HG02798 (cell line): ENCODE results near the gene TBC1D14.
"Not testable (repeated sequence)": the region's sequence is repeated elsewhere in the genome, so short reads cannot be mapped to it uniquely, and the experiment has no call there.

Experiments used
- ATAC-seq: cut with Tn5 transposase; IDR thresholded peaks from one replicate; pipeline ENCODE4 v1.9.1; 2021; ENCODE audit warnings: mild to moderate bottlenecking; ENCODE audit not compliant: unreplicated experiment, poor library complexity

The TBC1D14 gene

DNA sequence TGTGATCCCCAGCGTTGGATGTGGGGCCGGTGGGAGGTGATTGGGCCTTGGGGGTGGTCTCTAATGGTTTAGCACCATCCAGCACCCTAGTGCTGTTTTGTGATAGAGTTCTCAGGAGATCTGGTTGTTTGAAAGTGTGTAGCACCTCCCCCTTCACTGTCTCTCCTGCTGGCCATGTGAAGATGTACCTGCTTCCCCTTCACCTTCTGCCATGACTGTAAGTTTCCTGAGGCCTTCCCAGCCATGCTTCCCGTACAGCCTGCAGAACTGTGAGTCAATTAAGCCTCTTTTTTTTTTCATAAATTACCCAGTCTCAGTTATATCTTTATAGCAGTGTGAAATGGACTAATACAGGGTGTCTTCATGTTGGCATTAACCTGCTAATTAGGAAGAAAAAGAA is 19.3 kb upstream of the TBC1D14 start:
- no peak for ATAC-seq

DNA sequence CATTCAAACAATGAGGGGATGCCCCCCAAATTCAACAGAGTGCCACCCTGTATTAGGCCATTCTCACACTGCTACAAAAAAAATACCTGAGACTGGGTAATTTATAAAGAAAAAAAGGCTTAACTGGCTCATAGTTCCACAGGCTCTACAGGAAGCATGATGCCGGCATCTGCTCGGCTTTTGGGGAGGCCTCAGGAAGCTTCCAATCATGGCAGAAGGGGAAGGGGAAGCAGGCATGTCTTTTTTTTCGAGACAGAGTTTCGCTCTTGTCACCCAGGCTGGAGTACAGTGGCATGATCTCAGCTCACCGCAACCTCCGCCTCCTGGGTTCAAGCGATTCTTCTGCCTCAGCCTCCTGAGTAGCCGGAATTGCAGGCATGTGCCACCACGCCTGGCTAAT is 18.7 kb upstream of the TBC1D14 start:
- ATAC-seq: not testable (repeated sequence)

DNA sequence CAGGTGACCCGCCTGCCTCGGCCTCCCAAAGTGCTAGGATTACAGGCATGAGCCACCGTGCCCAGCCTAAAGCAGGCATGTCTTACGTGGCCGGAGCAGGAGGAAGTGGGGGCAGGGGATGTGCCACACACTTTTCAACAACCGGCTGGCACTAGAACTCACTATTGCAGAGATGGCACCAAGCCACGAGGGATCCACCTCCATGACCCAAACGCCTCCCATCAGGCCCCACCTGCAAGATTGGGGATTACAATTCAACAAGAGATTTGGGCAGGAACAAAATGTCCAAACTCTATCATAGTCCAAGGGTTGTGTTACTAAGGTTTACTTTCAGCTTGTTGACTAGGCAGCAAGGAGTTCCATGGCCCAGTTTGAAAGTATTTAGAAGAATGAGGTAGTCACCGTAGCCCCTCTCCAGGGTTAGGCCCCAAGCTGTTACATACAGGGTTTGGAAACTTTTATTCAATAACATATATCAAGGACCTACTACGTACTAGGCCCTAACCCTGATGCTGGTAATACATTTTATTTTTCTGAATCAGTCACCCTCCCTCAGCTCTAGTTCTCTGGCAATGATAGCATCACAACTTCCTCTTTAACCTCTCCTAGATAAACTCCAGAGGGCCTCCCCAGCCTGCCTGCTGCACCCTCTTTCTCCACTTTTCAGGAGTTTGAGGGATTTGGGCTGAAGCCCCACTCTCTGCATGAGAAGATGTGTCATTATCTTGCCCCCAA is 18.0 kb upstream of the TBC1D14 start:
- no peak for ATAC-seq

DNA sequence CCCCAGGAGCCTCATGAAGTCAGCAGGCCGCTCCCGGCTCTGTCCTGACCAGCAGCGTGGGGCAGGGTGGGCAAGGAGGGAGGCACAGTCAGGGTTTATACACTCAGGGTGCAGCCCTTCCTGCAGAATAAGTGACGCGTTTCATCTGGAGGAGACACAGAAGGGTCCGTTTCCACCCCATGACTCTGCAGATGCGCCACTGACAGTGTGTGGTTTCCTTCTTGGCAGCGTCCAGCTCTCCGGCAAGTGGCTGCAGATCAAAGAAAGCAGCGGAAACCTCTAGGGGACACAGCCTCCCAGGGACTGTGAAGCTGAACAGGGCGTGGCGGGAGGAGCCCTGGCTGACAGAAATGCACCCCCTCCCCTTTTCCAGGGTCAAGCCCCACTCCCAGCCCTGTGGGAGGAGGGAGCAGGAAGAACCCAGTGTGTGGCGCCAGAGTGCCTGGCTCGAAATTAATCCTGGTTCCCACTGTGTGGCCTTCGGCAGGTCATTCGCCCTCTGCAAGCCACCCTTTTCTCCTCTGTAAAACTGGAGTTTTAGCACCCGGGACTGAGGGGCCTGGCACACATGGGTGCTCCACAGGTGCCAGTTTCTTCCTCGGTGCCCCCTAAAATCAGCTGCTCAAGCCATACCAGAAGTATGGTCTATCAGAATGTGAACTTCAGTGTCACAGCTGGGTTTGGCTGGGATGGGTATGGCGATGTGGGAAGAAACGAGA is 17.3 kb upstream of the TBC1D14 start:
- ATAC-seq: no peak

DNA sequence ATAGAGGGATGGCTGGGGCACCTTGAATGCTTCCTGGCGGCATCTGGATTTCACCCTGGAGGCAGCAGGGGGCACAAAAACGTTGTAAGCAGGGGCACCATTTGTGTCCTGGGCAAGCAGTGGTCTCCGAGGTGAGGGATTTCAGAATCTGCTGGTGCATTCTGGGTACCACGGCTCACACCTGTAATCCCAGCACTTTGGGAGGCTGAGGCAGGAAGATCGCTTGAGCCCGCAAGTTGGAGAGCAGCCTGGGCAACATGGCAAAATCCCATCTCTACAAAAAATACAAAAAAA is 16.8 kb upstream of the TBC1D14 start:
- ATAC-seq: no peak

DNA sequence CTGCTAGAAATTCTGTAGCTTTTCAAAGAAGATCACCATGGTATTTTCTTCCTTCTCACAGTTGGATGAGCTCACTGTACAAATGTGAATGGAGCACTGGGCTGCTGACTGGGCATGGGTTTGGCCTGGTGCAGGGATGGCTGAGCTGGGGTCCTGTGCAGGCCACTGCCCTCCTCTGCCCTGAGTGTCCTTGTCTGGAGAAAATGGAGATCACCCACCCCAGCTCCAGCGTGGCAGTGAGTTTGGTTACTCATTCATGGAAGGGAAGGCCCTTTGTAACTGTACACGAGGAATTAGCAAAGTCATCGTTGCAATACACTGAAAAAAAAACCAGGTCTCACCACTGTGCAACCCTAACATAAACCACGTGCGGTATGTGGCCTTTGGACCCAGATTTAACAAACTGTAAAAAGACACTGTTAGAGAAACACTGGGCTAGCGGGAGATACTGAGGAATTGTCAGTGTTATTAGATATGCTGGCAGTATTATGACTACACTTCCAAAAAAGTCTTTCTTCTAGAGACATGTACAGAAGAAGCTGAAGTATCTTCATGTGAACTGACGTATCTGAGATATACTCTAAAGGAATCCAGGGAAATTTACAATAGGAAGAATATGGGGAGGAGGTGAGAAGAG is 16.1 kb upstream of the TBC1D14 start:
- no peak for ATAC-seq

DNA sequence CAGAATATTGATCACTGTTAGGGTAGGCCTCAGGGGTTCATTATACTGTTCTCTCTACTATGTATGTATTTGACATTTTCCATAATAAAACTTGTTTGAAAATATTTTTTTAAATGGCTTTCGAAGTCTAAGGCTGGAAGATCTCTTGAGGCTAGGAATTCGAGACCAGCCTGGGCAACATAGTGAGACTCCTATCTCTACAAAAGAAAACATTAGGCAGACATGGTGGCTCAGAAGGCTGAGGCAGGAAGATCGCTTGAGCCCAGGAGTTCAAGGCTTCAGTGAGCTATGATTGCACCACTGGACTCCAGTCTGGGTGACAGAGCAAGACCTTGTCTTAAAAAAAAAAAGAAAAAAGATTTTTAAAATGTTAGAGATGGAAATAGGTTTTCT is 15.5 kb upstream of the TBC1D14 start:
- no peak for ATAC-seq

DNA sequence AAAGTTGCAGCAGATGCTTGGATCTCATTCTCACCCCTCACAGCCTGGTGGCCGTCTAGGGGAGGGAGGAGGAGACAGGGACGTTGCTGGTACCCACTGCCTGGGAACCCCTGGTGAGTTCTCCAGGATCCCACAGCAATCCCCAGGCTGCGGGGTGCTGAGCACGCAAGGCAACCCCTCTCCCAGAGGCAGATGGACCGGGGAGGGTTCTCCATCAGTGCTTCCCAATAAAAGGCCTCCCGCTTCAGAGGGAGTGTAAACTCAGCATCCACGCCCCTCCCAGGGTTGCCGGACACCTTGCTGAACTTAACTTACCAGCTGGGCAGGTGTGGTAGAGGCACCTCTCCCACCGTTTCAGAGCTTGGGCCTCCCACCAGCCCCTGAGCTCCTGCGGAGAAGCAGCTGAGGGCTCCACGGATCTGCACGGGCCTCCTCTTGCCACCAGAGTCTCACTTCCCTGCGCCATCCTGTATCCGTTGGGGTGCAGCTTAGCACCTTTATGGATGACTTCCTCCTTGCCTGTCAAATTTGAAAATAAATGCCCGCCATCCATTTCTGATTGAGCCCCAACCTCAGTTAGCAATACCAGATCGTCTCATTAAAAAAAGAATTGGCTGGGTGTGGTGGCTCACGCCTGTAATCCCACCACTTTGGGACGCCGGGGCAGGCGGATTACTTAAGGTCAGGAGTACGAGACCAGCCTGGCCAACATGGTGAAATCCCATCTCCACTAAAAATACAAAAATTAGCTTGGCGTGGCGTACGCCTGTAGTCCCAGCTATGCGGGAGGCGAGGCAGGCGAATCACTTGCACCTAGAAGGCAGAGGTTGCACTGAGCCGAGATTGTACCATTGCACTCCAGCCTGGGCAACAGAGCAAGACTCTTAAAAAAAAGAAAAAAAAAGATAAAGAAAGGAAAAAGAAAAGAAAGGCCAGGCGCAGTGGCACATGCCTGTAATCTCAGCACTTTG is 14.8 kb upstream of the TBC1D14 start:
- no peak for ATAC-seq

DNA sequence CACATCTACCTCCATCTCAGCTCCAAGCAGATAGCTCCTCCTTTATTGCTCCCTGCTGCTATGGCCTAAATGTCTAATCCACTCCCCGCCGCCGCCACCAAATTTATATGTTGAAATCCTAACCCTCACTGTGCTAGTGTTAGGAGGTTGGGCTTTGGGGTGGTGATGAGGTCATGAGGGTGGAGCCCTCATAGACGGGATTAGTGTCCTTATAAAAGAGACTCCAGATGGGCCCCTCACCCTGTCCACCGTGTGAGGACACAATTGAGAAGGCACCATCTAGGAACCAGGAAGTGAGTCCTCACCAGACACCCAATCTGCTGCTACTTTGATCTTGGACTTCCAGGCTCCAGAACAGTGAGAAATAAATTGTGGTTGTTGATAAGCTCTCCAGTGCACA is 13.6 kb upstream of the TBC1D14 start:
- no peak for ATAC-seq

DNA sequence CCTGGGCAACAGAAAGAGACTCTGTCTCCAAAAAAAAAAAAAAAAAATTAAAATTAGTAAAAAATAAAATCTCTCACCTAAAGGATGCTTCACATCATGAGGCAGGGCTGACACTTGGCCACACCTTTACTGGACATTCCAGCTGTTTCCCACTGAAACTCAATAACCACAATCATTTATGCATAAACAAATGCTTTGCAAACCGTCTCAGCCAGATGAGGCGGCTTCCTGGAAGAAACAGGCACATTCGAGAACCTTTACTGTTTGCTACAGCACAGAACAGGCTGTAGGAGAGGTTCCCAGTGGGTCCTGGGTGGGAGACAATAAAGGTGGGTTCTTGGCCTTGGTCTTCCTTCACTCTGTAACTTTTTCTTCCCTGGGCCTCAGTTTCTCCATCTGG is 10.9 kb upstream of the TBC1D14 start:
- no peak for ATAC-seq

DNA sequence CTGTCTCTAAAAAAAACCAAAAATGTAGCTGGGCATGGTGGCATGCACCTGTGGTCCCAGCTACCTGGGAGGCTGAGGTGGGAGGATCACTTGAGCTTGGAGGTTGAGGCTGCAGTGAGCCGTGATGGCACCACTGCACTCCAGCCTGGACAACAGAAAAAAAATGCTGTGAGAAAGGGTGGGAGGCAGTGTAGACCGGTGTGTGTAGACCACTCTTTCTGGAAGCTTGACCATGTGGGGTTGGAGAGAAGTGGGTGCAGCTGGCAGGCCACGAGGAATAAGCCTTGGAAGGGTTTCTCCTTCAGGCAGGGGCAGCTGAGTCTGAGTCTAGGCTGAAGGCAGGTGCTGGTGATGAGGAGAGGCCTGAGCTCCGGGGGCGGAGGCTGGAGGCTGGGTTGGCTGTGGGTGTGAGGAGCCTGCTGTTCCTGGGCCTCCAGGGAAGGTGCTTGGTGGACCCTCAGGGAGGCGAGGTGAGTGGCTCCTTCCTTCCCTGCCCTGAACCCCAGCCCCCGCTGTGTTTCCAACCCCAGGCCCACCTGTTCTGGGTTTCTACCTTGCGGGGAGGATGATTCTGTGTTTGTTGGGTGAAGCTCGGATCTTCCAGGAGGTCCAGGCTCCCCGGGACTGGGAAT is 9.3 kb upstream of the TBC1D14 start:
- ATAC-seq: no peak

DNA sequence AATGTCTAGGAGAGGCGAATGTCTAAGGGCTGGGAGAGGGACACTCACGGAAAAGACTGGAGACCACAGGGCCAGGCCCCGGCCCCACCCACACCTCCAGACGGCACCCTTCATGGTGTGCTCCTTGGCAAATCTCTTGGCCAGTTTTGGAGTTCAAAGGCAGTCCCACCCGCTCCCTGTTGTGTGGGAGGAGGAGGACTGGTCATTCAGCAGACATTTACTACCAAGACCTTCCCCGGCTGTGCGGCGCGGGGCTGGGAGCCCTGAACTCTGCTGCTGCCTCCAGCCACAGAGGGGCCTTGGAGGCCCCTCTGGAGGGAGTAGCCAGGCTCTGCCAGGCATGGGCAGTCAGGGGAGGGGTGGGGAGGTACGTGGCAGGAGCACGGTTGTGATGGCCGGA is 8.7 kb upstream of the TBC1D14 start:
- ATAC-seq: no peak

DNA sequence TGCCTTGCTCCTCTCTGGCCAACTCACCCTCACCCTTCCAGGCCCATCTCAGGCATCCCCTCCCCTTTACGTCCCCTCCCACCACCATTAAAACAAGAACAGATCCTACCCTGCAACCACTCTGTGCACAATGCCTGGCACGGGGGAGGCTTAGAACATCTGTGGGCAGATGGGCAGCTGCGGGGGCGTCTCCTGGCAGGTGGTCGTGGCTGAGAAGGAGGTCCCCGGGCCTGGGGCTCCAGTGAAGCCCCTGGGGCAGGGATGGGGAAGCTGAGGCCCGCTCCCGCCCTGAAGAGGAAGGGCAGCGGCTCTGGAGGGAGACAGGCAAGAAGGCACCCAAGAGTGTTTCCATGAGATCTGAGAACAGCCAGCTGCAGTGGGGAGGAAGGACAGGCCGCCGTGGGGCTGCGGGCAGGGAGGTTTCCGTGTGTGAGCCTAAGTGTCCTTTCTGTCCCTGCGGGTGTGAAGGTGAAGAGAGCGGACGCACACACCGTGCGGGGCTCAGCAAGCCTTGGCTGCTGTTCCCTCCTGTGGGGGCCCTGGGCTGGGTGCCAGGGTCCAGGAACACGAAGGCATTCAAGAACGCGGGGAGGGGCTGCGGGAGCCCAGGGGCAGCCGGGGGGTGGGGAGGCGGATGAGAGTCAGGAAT is 7.8 kb upstream of the TBC1D14 start:
- ATAC-seq: no peak

DNA sequence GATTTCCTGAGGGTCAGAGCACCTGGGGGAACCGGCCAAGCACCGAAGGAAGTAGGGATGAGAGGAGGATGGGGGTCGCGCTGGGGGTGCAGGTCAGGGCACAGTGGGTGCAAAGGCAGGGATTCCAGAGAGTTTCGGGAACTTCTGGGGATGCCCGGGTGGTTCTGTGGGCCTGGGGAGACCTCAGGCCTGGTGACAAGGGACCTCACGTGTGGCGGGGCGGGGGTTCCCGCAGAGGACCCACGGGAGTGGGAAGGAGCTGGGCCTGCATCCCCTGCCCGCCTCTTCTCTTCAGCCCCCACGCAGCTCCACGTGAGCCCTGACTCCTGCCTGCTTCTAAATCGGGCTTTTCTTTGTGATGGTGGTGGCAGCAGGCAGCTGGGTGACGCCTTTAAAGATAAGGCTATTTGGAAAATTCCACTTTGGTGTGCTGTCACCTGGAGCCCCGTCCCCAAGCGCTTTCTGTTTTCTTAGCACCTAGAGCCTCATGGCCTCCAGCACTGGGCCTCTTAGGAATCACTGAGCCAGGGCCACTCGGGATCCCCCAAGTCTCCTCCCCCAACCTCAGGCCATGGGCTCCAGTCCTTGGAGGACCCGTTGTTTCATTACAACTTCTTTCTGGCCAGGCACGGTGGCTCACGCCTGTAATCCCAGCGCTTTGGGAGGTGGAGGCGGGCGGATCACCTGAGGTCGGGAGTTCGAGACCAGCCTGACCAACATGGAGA is 7.1 kb upstream of the TBC1D14 start:
- ATAC-seq: no peak

DNA sequence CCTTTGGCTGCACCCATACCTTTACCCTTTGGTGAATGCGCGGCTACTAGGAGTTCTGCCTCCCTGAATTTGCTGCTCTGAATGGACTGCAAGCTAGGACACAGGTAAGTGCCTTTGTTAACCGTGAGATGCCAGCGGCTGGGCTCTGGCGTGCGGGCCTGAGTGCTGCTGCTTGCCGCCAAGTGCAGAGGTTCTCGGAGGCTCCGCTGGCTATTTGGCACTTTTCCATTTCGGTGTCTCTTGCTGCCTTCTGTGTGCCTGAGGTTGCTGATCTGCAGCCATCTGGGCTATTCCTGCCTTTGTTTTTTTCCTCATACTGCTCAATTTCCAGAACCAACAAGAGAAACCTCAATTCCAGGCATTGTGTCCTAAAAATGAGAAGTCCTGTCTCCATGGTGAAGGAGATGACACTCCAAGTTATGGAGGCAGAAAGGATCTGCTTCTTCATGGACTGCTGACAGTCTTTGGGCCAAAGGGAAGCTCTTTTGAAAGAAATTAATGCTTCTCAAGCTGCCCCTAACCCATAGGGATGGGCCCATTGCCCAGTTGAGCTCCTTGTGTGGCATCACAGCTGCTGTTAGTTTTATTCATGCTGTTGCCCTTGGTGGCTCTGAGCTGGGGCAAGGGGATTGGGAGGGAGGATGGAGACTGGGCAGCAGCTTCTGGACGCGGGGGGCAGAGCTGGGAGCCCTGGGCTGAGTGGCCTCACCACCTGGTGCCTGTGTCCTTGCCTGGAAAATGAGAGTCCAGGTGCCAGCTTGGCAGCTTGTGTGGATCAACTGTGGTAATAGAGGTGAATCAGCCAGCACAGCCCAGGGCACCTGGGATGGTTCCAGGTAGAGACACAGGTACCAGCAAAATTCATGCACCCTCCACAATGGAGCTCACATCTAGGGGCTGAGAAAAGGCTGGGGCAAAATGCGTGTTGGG is 3.8 kb upstream of the TBC1D14 start:
- ATAC-seq: no peak

DNA sequence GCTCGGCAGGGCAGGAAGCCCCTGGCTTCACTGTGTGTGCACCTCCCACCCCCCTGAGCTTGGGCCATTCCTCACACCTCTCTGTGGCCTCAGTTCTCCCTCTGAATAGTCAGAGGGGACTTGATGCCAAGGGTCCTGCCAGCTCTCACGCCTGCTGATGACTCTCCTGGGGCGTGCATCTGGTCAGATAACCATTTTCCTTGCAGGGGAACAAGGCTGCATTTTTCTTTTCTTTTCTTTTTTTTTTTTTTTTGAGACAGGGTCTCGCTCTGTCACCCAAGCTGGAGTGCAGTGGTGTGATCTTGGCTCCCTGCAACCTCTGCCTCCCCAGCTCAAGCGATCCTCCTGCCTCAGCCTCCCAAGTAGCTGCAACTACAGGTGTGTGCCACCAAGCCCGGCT is 3.1 kb upstream of the TBC1D14 start:
- ATAC-seq: not testable (repeated sequence)

DNA sequence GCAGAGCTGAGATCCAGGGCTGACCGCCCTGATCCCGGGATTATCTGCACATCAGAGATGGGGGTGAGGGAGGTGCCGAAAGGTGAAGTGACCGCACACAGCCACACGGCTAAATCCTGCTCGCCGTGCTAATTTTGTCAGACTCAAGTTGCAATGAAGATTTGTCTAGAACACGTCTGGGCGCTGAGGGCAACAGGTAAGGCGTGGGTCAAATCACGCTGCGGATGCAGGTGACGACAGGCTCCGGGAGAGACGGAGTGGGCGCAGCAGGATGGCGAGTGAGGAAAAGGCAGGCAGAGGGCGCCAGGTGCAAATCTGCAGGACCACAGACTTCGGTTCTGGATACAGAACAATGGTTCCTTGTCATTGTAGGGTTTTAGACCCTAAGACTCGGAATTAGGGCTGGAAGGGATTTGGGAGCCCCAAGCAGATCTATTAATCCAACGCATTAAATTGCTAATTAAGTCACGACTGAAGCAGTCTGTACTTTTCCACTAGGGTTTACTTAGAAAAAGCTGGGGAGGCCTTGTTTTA is 1.9 kb upstream of the TBC1D14 start:
- no peak for ATAC-seq
